ENCODE results near the gene TRMT10A.

Gene TRMT10A

DNA sequence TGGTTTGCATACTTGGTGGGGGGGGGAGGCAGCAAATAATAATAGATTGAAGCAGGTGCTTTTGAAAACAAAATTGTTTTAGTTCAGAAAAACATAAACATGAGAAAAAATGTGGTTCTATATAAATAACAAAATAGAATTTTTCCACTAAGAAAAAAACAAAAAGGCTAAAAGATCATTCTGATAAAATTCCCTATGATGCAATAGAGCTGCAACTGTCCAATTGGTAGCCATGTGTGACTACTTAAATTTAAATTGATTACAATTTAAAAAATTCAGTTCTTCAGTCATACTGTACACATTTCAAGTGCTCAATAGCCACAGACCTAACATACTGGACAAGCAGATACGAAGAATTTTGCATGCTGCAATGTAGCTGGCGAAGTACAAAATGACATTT, 11.0 kb downstream of the TRMT10A start:
- Histone ChIP-seq H3K9me3 (ENCODE audit: control insufficient read depth, low read length) (no peaks in the 10 kb centered on the region), H3K4ac (ENCODE audit: low read depth in 1 of 2, low read length in 2 of 2) (no peak overlapping the region), H2AFZ (ENCODE audit: low read depth, low read length) (no peak overlapping the region), H2BK120ac (ENCODE audit: low read depth, low read length) (no peak overlapping the region), H3K27ac (ENCODE audit: low read length, poor library complexity, severe bottlenecking) (no peak overlapping the region), H3K14ac (ENCODE audit: low read length in 2 of 2) (no peak overlapping the region), H3K23ac (ENCODE audit: low read length in 2 of 2) (no peak overlapping the region), H3K4me2 (ENCODE audit: low read length, poor library complexity, severe bottlenecking) (no peak overlapping the region), H4K91ac (ENCODE audit: low read length) (no peak overlapping the region), H2BK5ac (ENCODE audit: low read depth, low read length, poor library complexity, severe bottlenecking) (no peak overlapping the region), H3K79me1 (replicated peaks; ENCODE audit: low read length, poor library complexity, severe bottlenecking) (no peaks in the 10 kb centered on the region), H2BK12ac (ENCODE audit: low read length in 2 of 2) (no peak overlapping the region), H3K27me3 (ENCODE audit: control insufficient read depth in 1 of 2, insufficient read depth in 1 of 2, low read length in 2 of 2) (no peaks in the 10 kb centered on the region), H2AK5ac (ENCODE audit: low read length, severe bottlenecking) (no peak overlapping the region), H3K9ac (ENCODE audit: low read length) (no peak overlapping the region), H3K4me1 (ENCODE audit: control insufficient read depth, insufficient read depth, low read depth, low read length) (no peaks in the 10 kb centered on the region), H4K8ac (ENCODE audit: low read length) (no peak overlapping the region), H3K18ac (ENCODE audit: low read depth in 1 of 2, low read length in 2 of 2) (no peak overlapping the region), H2BK15ac (ENCODE audit: low read depth, poor library complexity, severe bottlenecking) (no peak overlapping the region), H3K4me3 (ENCODE audit: insufficient read depth in 1 of 2, low read depth in 1 of 2, low read length in 2 of 2) (no peak overlapping the region), H3K36me3 (ENCODE audit: control insufficient read depth in 1 of 2, insufficient read depth in 2 of 2, low read depth in 1 of 2, low read length in 2 of 2) (peaks cover 0 to 5% of the 10 kb centered on the region in 2 experiments)
- 100% methylated on average over 1 of the region's 2 CpGs for WGBS
- no peak for DNase-seq

DNA sequence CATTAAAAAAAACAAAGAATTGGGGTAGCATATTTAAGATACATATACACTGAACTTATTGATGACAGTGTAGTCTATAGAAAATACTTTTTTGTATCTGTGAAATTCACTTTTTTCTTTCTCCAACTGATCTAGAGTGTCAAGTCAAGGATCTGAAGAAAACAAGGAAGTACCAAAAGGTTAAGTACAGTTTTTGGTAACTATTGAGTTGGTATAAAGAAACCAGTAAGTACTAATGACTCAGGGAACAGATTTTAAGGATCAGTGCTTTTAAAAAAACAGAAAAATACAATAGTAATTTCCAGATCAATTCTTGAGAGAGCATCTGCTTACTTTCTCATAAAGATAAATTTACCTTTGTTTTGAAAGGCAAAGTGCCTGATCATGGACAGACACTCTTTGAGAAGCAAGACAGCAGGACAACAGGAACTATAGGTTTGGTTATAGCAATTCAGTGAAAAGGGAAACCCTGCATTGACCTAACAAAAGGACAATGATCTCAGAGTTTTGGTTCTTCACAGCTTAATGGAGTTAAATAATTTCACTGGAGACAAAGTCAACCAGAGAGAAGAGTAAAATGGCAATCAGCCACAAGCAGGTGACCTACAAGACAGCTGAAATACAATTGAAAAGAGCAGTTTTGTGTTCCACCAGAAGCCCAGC, 23.4 kb downstream of the TRMT10A start:
- peak overlapping the region; percentile 87 for H3K27ac ChIP-seq (ENCODE audit: low read length, poor library complexity, severe bottlenecking)
- H3K4ac ChIP-seq (ENCODE audit: low read depth in 1 of 2, low read length in 2 of 2), result no peak overlapping the region
- H3K14ac ChIP-seq (ENCODE audit: low read length in 2 of 2), result no peak overlapping the region
- no peak overlapping the region for H3K23ac ChIP-seq (ENCODE audit: low read length in 2 of 2)
- H3K4me2 ChIP-seq (ENCODE audit: low read length, poor library complexity, severe bottlenecking), result no peak overlapping the region
- H2BK15ac ChIP-seq (ENCODE audit: low read depth, poor library complexity, severe bottlenecking), result no peak overlapping the region
- no peak overlapping the region for H4K8ac ChIP-seq (ENCODE audit: low read length)
- no peak overlapping the region for H2BK5ac ChIP-seq (ENCODE audit: low read depth, low read length, poor library complexity, severe bottlenecking)
- no peaks in the 10 kb centered on the region for H3K4me1 ChIP-seq (ENCODE audit: control insufficient read depth, insufficient read depth, low read depth, low read length)
- H4K91ac ChIP-seq (ENCODE audit: low read length), result no peak overlapping the region
- no peak overlapping the region for H2AK5ac ChIP-seq (ENCODE audit: low read length, severe bottlenecking)
- no peaks in the 10 kb centered on the region for H3K27me3 ChIP-seq (ENCODE audit: control insufficient read depth in 1 of 2, insufficient read depth in 1 of 2, low read length in 2 of 2)
- no peak for DNase-seq
- H3K18ac ChIP-seq (ENCODE audit: low read depth in 1 of 2, low read length in 2 of 2), result no peak overlapping the region
- H3K4me3 ChIP-seq (ENCODE audit: insufficient read depth in 1 of 2, low read depth in 1 of 2, low read length in 2 of 2), result no peak overlapping the region
- H3K79me1 ChIP-seq (replicated peaks; ENCODE audit: low read length, poor library complexity, severe bottlenecking), result no peaks in the 10 kb centered on the region
- no peak overlapping the region for H2BK12ac ChIP-seq (ENCODE audit: low read length in 2 of 2)
- H2BK120ac ChIP-seq (ENCODE audit: low read depth, low read length), result no peak overlapping the region
- H3K36me3 ChIP-seq (ENCODE audit: control insufficient read depth in 1 of 2, insufficient read depth in 2 of 2, low read depth in 1 of 2, low read length in 2 of 2), result no peaks in the 10 kb centered on the region
- peaks cover 4% of the 10 kb centered on the region for H3K9me3 ChIP-seq (ENCODE audit: control insufficient read depth, low read length)
- no peak overlapping the region for H3K9ac ChIP-seq (ENCODE audit: low read length)
- no peak overlapping the region for H2AFZ ChIP-seq (ENCODE audit: low read depth, low read length)

DNA sequence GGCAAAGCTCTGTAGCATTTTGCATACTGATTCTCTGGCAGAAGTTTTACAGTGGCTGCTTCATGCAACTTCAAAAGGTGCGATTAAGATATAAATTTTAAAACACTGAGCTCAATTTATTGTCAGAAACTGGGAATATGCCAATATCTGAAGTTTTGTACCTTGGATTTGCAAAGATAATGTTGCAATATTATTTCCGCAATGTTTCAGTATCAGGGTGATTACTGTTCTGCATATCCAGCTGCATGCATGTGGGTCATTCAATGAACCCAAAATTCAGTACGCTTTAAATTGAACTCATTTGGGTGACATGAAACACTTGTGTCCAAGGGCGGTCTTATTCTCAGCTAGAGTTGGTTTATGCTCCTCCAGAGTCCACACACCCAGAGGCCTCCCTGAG, 26.2 kb downstream of the TRMT10A start:
- no peaks in the 10 kb centered on the region for H3K27me3 ChIP-seq (ENCODE audit: control insufficient read depth in 1 of 2, insufficient read depth in 1 of 2, low read length in 2 of 2)
- no peak overlapping the region for H2BK5ac ChIP-seq (ENCODE audit: low read depth, low read length, poor library complexity, severe bottlenecking)
- no peak for DNase-seq
- H3K14ac ChIP-seq (ENCODE audit: low read length in 2 of 2), result no peak overlapping the region
- no peak overlapping the region for H3K18ac ChIP-seq (ENCODE audit: low read depth in 1 of 2, low read length in 2 of 2)
- H2BK15ac ChIP-seq (ENCODE audit: low read depth, poor library complexity, severe bottlenecking), result no peak overlapping the region
- no peak overlapping the region for H3K27ac ChIP-seq (ENCODE audit: low read length, poor library complexity, severe bottlenecking)
- no peaks in the 10 kb centered on the region for H3K36me3 ChIP-seq (ENCODE audit: control insufficient read depth in 1 of 2, insufficient read depth in 2 of 2, low read depth in 1 of 2, low read length in 2 of 2)
- H2BK12ac ChIP-seq (ENCODE audit: low read length in 2 of 2), result no peak overlapping the region
- no peak overlapping the region for H3K4me2 ChIP-seq (ENCODE audit: low read length, poor library complexity, severe bottlenecking)
- no peak overlapping the region for H3K4ac ChIP-seq (ENCODE audit: low read depth in 1 of 2, low read length in 2 of 2)
- WGBS, result 96% methylated on average over 4 of the region's 4 CpGs
- H2AFZ ChIP-seq (ENCODE audit: low read depth, low read length), result no peak overlapping the region
- H3K23ac ChIP-seq (ENCODE audit: low read length in 2 of 2), result no peak overlapping the region
- H3K9me3 ChIP-seq (ENCODE audit: control insufficient read depth, low read length), result no peaks in the 10 kb centered on the region
- no peak overlapping the region for H2BK120ac ChIP-seq (ENCODE audit: low read depth, low read length)
- no peaks in the 10 kb centered on the region for H3K79me1 ChIP-seq (replicated peaks; ENCODE audit: low read length, poor library complexity, severe bottlenecking)
- no peak overlapping the region for H4K8ac ChIP-seq (ENCODE audit: low read length)
- no peak overlapping the region for H3K4me3 ChIP-seq (ENCODE audit: insufficient read depth in 1 of 2, low read depth in 1 of 2, low read length in 2 of 2)
- no peak overlapping the region for H3K9ac ChIP-seq (ENCODE audit: low read length)
- H3K4me1 ChIP-seq (ENCODE audit: control insufficient read depth, insufficient read depth, low read depth, low read length), result no peaks in the 10 kb centered on the region
- no peak overlapping the region for H2AK5ac ChIP-seq (ENCODE audit: low read length, severe bottlenecking)
- H4K91ac ChIP-seq (ENCODE audit: low read length), result no peak overlapping the region

DNA sequence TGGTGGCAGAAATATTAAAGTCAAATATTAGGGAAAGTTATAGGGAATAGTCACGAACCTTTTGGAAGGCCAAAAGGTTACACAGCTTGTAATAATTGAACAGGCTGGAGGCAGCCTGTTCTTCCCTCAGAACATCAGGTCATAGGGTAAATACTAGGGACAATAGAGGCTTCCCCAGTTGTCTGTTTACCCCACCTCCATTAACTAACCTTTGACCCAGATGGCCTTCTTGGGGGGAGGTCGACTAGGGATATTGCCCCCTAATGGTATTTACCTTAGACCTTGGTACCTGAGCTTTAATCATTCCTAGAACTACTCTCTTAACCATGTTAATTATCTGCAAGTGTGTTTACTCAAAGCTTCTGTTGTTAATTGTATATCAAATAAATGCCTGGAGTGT, 27.0 kb downstream of the TRMT10A start:
- H4K91ac ChIP-seq (ENCODE audit: low read length), result no peak overlapping the region
- H3K4me1 ChIP-seq (ENCODE audit: control insufficient read depth, insufficient read depth, low read depth, low read length), result no peaks in the 10 kb centered on the region
- WGBS, result 70% methylated on average over 2 of the region's 2 CpGs
- no peak overlapping the region for H2AK5ac ChIP-seq (ENCODE audit: low read length, severe bottlenecking)
- no peaks in the 10 kb centered on the region for H3K79me1 ChIP-seq (replicated peaks; ENCODE audit: low read length, poor library complexity, severe bottlenecking)
- H3K23ac ChIP-seq (ENCODE audit: low read length in 2 of 2), result no peak overlapping the region
- no peak overlapping the region for H2BK12ac ChIP-seq (ENCODE audit: low read length in 2 of 2)
- no peak overlapping the region for H2BK5ac ChIP-seq (ENCODE audit: low read depth, low read length, poor library complexity, severe bottlenecking)
- no peak for DNase-seq
- no peaks in the 10 kb centered on the region for H3K36me3 ChIP-seq (ENCODE audit: control insufficient read depth in 1 of 2, insufficient read depth in 2 of 2, low read depth in 1 of 2, low read length in 2 of 2)
- no peak overlapping the region for H2BK120ac ChIP-seq (ENCODE audit: low read depth, low read length)
- H4K8ac ChIP-seq (ENCODE audit: low read length), result no peak overlapping the region
- no peaks in the 10 kb centered on the region for H3K9me3 ChIP-seq (ENCODE audit: control insufficient read depth, low read length)
- no peak overlapping the region for H3K14ac ChIP-seq (ENCODE audit: low read length in 2 of 2)
- no peak overlapping the region for H3K4me2 ChIP-seq (ENCODE audit: low read length, poor library complexity, severe bottlenecking)
- no peak overlapping the region for H3K4me3 ChIP-seq (ENCODE audit: insufficient read depth in 1 of 2, low read depth in 1 of 2, low read length in 2 of 2)
- H3K18ac ChIP-seq (ENCODE audit: low read depth in 1 of 2, low read length in 2 of 2), result no peak overlapping the region
- no peak overlapping the region for H2AFZ ChIP-seq (ENCODE audit: low read depth, low read length)
- no peak overlapping the region for H2BK15ac ChIP-seq (ENCODE audit: low read depth, poor library complexity, severe bottlenecking)
- H3K9ac ChIP-seq (ENCODE audit: low read length), result no peak overlapping the region
- H3K27ac ChIP-seq (ENCODE audit: low read length, poor library complexity, severe bottlenecking), result no peak overlapping the region
- no peak overlapping the region for H3K4ac ChIP-seq (ENCODE audit: low read depth in 1 of 2, low read length in 2 of 2)
- no peaks in the 10 kb centered on the region for H3K27me3 ChIP-seq (ENCODE audit: control insufficient read depth in 1 of 2, insufficient read depth in 1 of 2, low read length in 2 of 2)

Measured in mesenchymal stem cell (in vitro differentiated cells and primary cell).